Endodermal cell (in vitro differentiated cells): Measurements from ENCODE around the gene FZD10. TPM values are rescaled to one million over a fixed set of nuclear protein-coding genes. Genes with fewer than 3 reads are reported as not detected.
A peak's percentile ranks its signal among the peaks of the same experiment; 100 is the strongest.

Source experiments
- DNase-seq: peaks from one replicate; pipeline ENCODE4 v3.0.0-alpha.2; 2017
- H3K27ac ChIP-seq: 2 replicates; pipeline ENCODE4 v1.5.1; 2013; ENCODE audit warnings: mild to moderate bottlenecking, low read depth, low read length, moderate library complexity
- H3K27me3 ChIP-seq: 2 replicates; pipeline ENCODE4 v1.6.1; 2013; ENCODE audit warnings: mild to moderate bottlenecking, low read length, moderate library complexity; ENCODE audit not compliant: insufficient read depth, control insufficient read depth, poor library complexity, severe bottlenecking
- H3K36me3 ChIP-seq: 2 replicates; pipeline ENCODE4 v1.7.0; 2013; ENCODE audit warnings: mild to moderate bottlenecking, low read length, moderate library complexity; ENCODE audit not compliant: control insufficient read depth, insufficient read depth
- H3K4me1 ChIP-seq: one replicate; pipeline ENCODE4 v1.7.0; 2013; ENCODE audit warnings: low read length; ENCODE audit not compliant: control insufficient read depth, insufficient read depth
- H3K4me3 ChIP-seq: 2 replicates; pipeline ENCODE4 v1.5.1; 2013; ENCODE audit warnings: mild to moderate bottlenecking, low read length, moderate library complexity
- H3K9ac ChIP-seq: 2 replicates; pipeline ENCODE4 v1.6.1; 2013; ENCODE audit warnings: mild to moderate bottlenecking, low read length, moderate library complexity; ENCODE audit not compliant: poor library complexity, severe bottlenecking; ENCODE audit errors: extremely low read depth
- H3K9me3 ChIP-seq: 2 replicates; pipeline ENCODE4 v1.6.1; 2013; ENCODE audit warnings: mild to moderate bottlenecking, low read length, moderate library complexity; ENCODE audit not compliant: control insufficient read depth
- H3K27ac Mint-ChIP-seq: 2 replicates; pipeline ENCODE4 v1.8.0; 2020; ENCODE audit warnings: mixed read lengths
- H3K27me3 Mint-ChIP-seq: 2 replicates; pipeline ENCODE4 v1.8.0; 2021; ENCODE audit warnings: mild to moderate bottlenecking, mixed read lengths; ENCODE audit not compliant: insufficient read depth
- H3K36me3 Mint-ChIP-seq: 2 replicates; pipeline ENCODE4 v1.8.0; 2020; ENCODE audit warnings: low read depth, mixed read lengths
- H3K4me1 Mint-ChIP-seq: 2 replicates; pipeline ENCODE4 v1.8.0; 2020; ENCODE audit warnings: mixed read lengths
- H3K4me3 Mint-ChIP-seq: 2 replicates; pipeline ENCODE4 v1.8.0; 2020; ENCODE audit warnings: mild to moderate bottlenecking, moderate library complexity, mixed read lengths
- H3K9me3 Mint-ChIP-seq: 2 replicates; pipeline ENCODE4 v1.8.0; 2020; ENCODE audit warnings: mild to moderate bottlenecking, mixed read lengths
- WGBS, 2 experiments: methylation state at CpG; one replicate each; pipeline versions ENCODE4 v1.1.5 to v1.1.7; 2013; ENCODE audit warnings: missing lambda C conversion rate in 2 of 2, mixed read lengths in 1 of 2; ENCODE audit not compliant: insufficient coverage in 1 of 2, insufficient read length in 1 of 2; 5-methylcytosine and 5-hydroxymethylcytosine counted together
- total RNA-seq, 2 donors: library from RNA; stranded (reverse); fragmentation: NEBNext Ultra II Directional in 1 of 2; extraction: Animal tissue kit (Norgen Biotek cat#: 25700) in 1 of 2; gene quantifications; 2 replicates in 1 of 2; 3 replicates in 1 of 2; pipeline ENCODE4 v1.2.1, GENCODE V29; 2021
- TF ChIP-seq, protein P1 (sequence below): fragments of 200-600 bp; sonication (generic); conservative IDR thresholded peaks from 2 replicates; pipeline ENCODE4 v1.5.0; 2021; ENCODE audit warnings: antibody characterized with exemption, mild to moderate bottlenecking

FZD10 gene
- total RNA-seq, 2 donors from 2014 or later: 0.18 TPM; not detected in 1

DNA sequence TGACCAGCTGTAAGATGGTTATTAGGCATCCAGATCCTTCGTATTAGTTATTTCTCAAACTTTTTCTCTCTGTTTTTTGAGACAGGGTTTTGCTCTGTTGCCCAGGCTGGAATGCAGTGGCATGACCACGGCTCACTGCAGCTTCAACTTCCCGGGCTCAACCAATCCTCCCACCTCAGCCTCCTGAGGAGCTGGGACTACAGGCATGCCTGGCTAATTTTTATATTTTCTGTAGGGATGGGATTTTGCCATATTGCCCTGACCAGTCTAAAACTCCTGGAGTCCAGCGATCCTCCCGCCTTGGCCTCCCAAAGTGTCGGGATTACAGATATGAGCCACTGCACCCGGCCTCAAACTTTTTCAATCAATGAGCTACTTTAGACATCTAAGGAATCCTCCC is 33.1 kb downstream of the FZD10 start:
- Mint-ChIP-seq H3K27ac (no peak overlapping the region), H3K27me3 (peaks cover 74% of the 10 kb centered on the region), H3K9me3 (peaks cover under 1% of the 10 kb centered on the region), H3K4me3 (no peak overlapping the region), H3K36me3 (no peaks in the 10 kb centered on the region), H3K4me1 (no peaks in the 10 kb centered on the region)
- Histone ChIP-seq H3K27me3 (peaks cover 50% of the 10 kb centered on the region), H3K9me3 (no peaks in the 10 kb centered on the region), H3K27ac (no peak overlapping the region), H3K9ac (no peak overlapping the region), H3K4me1 (no peaks in the 10 kb centered on the region), H3K4me3 (no peak overlapping the region), H3K36me3 (no peaks in the 10 kb centered on the region)
- TF ChIP-seq, protein P1, sequence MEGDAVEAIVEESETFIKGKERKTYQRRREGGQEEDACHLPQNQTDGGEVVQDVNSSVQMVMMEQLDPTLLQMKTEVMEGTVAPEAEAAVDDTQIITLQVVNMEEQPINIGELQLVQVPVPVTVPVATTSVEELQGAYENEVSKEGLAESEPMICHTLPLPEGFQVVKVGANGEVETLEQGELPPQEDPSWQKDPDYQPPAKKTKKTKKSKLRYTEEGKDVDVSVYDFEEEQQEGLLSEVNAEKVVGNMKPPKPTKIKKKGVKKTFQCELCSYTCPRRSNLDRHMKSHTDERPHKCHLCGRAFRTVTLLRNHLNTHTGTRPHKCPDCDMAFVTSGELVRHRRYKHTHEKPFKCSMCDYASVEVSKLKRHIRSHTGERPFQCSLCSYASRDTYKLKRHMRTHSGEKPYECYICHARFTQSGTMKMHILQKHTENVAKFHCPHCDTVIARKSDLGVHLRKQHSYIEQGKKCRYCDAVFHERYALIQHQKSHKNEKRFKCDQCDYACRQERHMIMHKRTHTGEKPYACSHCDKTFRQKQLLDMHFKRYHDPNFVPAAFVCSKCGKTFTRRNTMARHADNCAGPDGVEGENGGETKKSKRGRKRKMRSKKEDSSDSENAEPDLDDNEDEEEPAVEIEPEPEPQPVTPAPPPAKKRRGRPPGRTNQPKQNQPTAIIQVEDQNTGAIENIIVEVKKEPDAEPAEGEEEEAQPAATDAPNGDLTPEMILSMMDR: no peak
- 98% methylated on average over 7 of the region's 7 CpGs for WGBS, 2 experiments
- no peak for DNase-seq

- Mint-ChIP-seq H3K36me3 (no peaks in the 10 kb centered on the region), H3K4me3 (no peak overlapping the region), H3K27ac (no peak overlapping the region), H3K27me3 (peaks cover 76% of the 10 kb centered on the region), H3K9me3 (peaks cover 2% of the 10 kb centered on the region), H3K4me1 (no peaks in the 10 kb centered on the region)
- Histone ChIP-seq H3K9me3 (no peaks in the 10 kb centered on the region), H3K4me3 (no peak overlapping the region), H3K4me1 (no peaks in the 10 kb centered on the region), H3K36me3 (no peaks in the 10 kb centered on the region), H3K27me3 (peaks cover 53% of the 10 kb centered on the region), H3K9ac (no peak overlapping the region), H3K27ac (no peak overlapping the region)
- DNase-seq: no peak
- TF ChIP-seq, protein P1: no peak
- 88 to 89% methylated on average over 11 to 12 of the region's 12 CpGs for WGBS, 2 experiments
Measured at GRCh38 chr12:130195776-130196175, 33.5 kb downstream of the FZD10 start.

DNA sequence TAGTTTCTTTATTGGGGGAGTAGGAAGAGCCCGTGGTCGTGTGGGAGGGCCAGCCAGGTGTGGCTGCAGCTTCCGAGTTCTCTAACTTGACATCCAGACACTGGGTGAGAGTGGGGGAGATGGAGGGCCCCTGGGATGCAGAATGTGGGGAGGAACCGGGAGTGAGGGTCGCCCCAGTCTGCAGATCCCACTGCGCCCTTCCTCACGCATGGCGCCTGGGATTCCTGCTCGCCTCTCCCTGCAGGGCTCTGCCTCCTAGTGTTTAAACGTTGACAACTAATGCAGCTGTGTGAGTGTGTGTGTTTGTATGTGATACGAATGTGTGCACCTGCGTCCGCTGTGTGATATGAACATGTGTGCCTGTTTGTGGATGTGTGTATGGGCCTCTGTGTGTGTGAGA is 34.6 kb downstream of the FZD10 start:
- peak; percentile 48 for DNase-seq
- H3K4me3 Mint-ChIP-seq: no peak overlapping the region

More for the DNA sequence above, 34.6 kb downstream of the FZD10 start:
- Mint-ChIP-seq H3K9me3 (peaks cover 4% of the 10 kb centered on the region), H3K27me3 (peaks cover 80% of the 10 kb centered on the region), H3K4me1 (no peaks in the 10 kb centered on the region), H3K27ac (no peak overlapping the region), H3K36me3 (no peaks in the 10 kb centered on the region)
- no peak overlapping the region for H3K4me3 ChIP-seq
- H3K4me1 ChIP-seq: no peaks in the 10 kb centered on the region
- 83 to 89% methylated on average over 9 to 13 of the region's 13 CpGs for WGBS, 2 experiments
- no peak overlapping the region for H3K9ac ChIP-seq
- peaks cover 56% of the 10 kb centered on the region for H3K27me3 ChIP-seq
- H3K27ac ChIP-seq: no peak overlapping the region
- TF ChIP-seq, protein P1: peak; percentile 42
- no peaks in the 10 kb centered on the region for H3K36me3 ChIP-seq
- H3K9me3 ChIP-seq: no peaks in the 10 kb centered on the region
